Nucleus accumbens (tissue), 56 donors: ENCODE results near the gene SPATA46.

Source experiments
- DNase-seq, 56 donors: peaks; one replicate each; lab custom pipeline; 2025; lab: John Stamatoyannopoulos, UW

Gene SPATA46

DNA sequence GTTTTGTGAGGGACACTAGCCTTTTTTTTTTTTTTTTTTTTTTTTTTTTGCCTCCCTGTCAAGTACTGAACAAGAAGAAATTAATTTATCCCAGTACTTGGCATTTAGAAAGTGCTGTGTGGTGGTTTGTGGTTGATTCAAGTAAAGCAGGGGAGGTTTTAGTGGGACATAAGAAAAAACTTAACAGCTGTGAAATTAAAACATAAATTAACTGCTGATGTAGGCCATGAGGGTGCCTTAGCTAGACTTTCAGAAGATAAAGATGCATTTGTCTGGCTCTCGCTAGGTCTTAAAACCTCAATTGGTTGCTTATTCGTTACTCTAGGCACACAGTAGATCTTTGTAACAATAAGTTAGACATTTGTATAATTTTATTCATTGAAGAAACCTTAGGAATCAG is 52.3 kb downstream of the SPATA46 start:
- DNase-seq: no peak
